Mucosa of descending colon (tissue), 3 donors: ENCODE results near the gene ATAD3A. TPM values are rescaled to one million over a fixed set of nuclear protein-coding genes. Genes with fewer than 3 reads are reported as not detected.

Source experiments
- ATAC-seq: fragments of 200-7000 bp; cut with Tn5 transposase; one replicate; pipeline ENCODE4 v1.9.1; 2020; ENCODE audit warnings: mild to moderate bottlenecking, moderate library complexity
- DNase-seq, 3 donors: peaks; one replicate each; pipeline ENCODE4 v3.0.0-alpha.2; 2020
- H3K36me3 ChIP-seq: fragments of 200-600 bp; one replicate; pipeline ENCODE4 v1.8.0; 2021; ENCODE audit warnings: low read depth, mild to moderate bottlenecking
- H3K4me1 ChIP-seq: fragments of 200-600 bp; one replicate; pipeline ENCODE4 v1.8.0; 2021; ENCODE audit warnings: low read depth, mild to moderate bottlenecking
- H3K4me3 ChIP-seq: fragments of 200-600 bp; one replicate; pipeline ENCODE4 v1.8.0; 2021; ENCODE audit warnings: mild to moderate bottlenecking
- H3K9me3 ChIP-seq: fragments of 200-600 bp; one replicate; pipeline ENCODE4 v1.8.0; 2021; ENCODE audit warnings: mild to moderate bottlenecking
- intact Hi-C, 2 donors: fragments of 100-400 bp; cut with DNase I in 1 of 2; cut with micrococcal nuclease in 1 of 2; formaldehyde crosslinking; loops; one replicate each; pipeline versions ENCODE4 v1.11.0 to v1.11.1; 2022; cut with DNase I, micrococcal nuclease
- total RNA-seq, 3 donors: library from RNA; stranded (reverse); fragmentation: NEBNext Ultra II Directional in 2 of 3; extraction: Animal tissue kit (Norgen Biotek cat#: 25700) in 2 of 3; gene quantifications; one replicate each; pipeline versions ENCODE4 v1.2.1 to v1.2.4, GENCODE V29; 2021 to 2023
- TF ChIP-seq, protein P1 (sequence below): fragments of 200-600 bp; IDR thresholded peaks from one replicate; pipeline ENCODE4 v1.8.0; 2022; ENCODE audit warnings: antibody characterized with exemption, mild to moderate bottlenecking
- donor health status: DM: no; HTN: no; CAD: no; lungs with moderate emphysema.
- donor health status: DM: no; HTN: no; CAD: no.
- donor health status: DM: no; HTN: yes; CAD: no.

Gene ATAD3A
- total RNA-seq, 3 donors from 2014 or later = 18.8 to 35.1 (median 20.8) TPM

DNA sequence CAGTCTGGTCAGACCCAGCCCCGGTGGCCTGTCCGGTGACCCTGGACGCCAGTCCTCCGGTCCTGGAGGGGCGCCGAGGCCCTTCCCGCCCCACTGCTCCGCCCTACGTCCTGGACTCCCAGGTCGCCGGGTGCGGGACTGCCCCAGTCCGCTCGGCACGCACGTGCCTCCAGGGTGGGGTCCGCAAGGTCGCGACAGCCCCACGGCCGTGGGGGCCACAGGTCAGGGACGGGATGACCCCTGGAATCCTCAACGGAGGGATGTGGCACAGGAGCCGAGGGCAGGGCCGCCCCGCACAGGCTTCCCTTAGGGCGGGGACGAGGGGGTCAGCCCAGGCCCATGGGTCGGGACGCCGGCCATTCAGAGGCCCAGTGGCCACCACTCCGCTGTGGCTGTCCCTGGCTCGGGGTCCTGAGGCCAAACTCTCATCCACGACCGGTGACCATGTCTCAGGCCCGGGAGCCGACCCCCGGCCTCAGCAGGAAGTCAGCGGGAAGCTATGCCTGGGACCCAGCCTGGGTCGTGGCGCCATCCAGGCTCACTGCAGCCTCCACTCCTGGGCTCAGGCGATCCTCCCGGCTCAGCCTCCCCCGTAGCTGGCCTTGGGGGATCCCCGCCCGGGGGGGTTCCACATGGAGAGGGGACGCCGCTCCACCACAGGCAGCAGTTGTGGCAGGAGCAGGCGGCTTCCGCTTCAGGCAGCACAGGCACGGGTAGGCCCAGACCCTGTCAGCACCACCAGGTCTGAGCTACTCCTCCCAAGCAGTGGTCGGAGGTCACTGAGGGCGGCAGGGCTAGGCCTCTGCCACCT is 29.1 kb downstream of the ATAD3A start:
- Histone ChIP-seq H3K36me3 (no peaks in the 10 kb centered on the region), H3K4me3 (no peak overlapping the region), H3K9me3 (no peaks in the 10 kb centered on the region), H3K4me1 (peaks cover 10% of the 10 kb centered on the region)
- peak in 1 of 3 donors; percentile 58 for DNase-seq
- intact Hi-C loops = no loop called here
- TF ChIP-seq, protein P1, sequence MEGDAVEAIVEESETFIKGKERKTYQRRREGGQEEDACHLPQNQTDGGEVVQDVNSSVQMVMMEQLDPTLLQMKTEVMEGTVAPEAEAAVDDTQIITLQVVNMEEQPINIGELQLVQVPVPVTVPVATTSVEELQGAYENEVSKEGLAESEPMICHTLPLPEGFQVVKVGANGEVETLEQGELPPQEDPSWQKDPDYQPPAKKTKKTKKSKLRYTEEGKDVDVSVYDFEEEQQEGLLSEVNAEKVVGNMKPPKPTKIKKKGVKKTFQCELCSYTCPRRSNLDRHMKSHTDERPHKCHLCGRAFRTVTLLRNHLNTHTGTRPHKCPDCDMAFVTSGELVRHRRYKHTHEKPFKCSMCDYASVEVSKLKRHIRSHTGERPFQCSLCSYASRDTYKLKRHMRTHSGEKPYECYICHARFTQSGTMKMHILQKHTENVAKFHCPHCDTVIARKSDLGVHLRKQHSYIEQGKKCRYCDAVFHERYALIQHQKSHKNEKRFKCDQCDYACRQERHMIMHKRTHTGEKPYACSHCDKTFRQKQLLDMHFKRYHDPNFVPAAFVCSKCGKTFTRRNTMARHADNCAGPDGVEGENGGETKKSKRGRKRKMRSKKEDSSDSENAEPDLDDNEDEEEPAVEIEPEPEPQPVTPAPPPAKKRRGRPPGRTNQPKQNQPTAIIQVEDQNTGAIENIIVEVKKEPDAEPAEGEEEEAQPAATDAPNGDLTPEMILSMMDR = no peak
- peak; percentile 14 for ATAC-seq

DNA sequence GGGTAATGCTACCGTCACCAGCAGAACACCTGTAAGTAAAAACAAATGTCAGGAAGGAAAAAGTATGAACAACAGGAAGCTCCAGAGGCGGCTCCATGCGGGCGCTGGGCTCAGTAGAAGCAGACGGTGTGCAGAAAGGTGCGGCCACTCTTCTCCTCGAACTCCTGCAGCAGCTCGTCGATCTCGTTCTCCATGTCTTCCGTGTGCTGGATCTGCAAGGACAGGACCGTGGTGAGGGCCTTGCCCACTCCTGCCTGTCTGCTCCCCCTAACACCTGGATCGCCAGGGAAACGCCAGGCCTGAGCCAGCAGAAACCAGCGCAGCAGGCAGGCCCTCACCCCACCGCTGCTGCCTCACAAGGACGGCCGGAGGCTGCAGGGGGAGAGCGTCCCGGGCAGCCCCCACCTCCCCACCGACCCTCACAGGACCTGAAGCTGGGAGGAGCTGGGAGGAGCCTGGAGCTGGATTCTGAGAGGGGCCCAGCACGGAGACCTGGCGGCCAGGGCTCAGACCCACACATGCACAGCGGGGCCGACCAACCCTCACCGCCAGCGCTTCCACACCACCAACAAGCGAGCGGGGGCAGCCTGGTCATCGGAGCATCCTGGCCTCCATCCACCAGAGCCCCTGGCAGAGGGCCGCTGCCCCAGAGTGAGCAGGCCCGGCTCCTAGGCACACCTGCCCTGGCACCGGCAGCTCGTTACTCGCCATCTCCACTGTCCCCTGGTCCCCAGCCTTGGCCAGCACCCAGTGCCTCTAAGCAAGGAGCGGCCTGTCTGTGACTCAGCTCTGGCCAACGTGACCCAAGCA is 30.2 kb downstream of the ATAD3A start:
- ATAC-seq (no peak), DNase-seq (peak in 1 of 3 donors; percentile 49)
- TF ChIP-seq, protein P1 = no peak
- peaks cover 10% of the 10 kb centered on the region for H3K4me1 ChIP-seq
- no peaks in the 10 kb centered on the region for H3K9me3 ChIP-seq
- intact Hi-C loops = no loop called here
- no peaks in the 10 kb centered on the region for H3K36me3 ChIP-seq
- H3K4me3 ChIP-seq = no peak overlapping the region

DNA sequence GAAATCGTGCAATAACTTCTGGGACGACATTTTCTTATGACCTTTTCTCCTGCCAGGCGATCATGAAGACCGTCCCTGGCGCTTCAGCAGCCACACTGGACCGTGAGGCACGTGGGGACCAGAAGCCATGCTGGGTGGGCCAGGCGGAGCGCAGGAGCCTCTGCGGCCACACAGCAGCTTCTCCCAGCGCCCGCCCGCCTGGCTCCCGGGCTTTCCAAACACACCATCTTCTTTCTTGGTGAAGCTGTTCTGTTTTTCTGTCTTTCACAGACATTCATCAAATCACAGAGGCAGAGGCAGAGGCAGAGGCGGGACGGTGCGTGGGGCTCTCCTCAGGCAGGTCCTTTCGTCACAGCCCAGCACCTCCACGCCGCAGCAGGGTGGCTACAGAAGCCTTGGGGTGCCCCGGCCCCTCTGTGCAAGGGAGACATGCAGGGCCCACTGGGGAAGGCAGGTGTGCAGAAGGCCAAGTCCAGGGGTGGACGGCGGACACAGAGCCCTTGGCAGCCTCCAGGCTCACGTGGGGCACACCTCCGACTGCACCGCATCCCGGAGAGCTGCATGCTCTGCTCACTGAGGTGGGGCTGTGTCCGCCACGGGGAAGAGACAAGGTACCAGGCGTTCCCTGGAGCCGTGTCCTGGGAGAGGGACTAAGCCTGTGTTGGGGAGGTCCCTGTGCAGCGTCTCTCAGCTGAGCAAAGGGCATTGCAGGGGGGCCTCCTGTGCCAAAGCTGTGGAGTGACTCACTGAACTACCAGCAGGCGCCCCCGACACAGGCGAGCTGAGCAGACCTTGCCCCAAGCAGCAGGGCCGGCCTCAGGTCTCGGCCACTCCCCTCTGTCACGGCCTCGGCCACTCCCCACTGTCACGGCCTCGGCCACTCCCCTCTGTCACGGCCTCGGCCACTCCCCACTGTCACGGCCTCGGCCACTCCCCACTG is 31.1 kb downstream of the ATAD3A start:
- Histone ChIP-seq H3K9me3 (no peaks in the 10 kb centered on the region), H3K4me3 (no peak overlapping the region), H3K4me1 (peaks cover 10% of the 10 kb centered on the region), H3K36me3 (no peaks in the 10 kb centered on the region)
- TF ChIP-seq, protein P1 = no peak
- DNase-seq (peak in 1 of 3 donors; percentile 51), ATAC-seq (peak; percentile 5)
- intact Hi-C loops = no loop called here

DNA sequence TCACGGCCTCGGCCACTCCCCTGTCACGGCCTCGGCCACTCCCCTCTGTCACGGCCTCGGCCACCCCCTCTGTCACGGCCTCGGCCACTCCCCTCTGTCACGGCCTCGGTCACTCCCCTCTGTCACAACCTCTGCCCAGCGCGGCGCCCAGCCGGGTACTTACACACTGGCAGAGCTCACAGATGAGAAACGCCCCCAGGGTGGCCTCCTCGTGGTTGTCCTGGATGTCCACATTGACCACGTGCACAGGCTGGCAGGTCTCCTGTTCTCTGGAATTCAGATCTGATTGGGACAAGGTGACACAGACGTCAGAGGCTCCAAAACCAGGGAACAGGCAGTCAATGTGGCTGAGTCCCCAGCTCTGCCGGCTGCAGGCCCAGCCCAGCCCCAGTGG is 31.7 kb downstream of the ATAD3A start:
- DNase-seq (no peak), ATAC-seq (no peak)
- H3K4me3 ChIP-seq = no peak overlapping the region
- intact Hi-C loops = no loop called here
- no peaks in the 10 kb centered on the region for H3K36me3 ChIP-seq
- H3K9me3 ChIP-seq = no peaks in the 10 kb centered on the region
- H3K4me1 ChIP-seq = peaks cover 10% of the 10 kb centered on the region
- TF ChIP-seq, protein P1 = no peak

DNA sequence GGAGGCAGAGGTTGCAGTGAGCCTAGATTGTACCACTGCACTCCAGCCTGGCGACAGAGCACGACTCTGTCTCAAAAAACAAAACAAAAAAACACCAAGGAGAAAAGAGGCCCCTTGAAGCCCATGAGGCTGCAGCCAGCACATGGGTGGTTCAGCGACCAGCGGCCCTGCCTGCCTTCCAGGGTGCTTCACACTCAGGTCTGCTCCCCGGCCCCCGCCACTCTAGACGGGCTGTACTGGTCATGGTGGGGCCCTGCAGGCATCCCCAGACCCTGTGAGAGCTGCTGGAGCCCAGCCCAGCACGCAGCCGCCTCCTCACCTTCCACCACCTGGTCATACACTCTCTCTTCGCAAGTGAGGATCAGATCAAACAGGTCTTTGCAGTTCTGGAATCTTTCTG is 32.6 kb downstream of the ATAD3A start:
- H3K4me3 ChIP-seq = no peak overlapping the region
- H3K9me3 ChIP-seq = no peaks in the 10 kb centered on the region
- intact Hi-C loops = no loop called here
- H3K4me1 ChIP-seq = peaks cover 8% of the 10 kb centered on the region
- TF ChIP-seq, protein P1 = no peak
- no peak for DNase-seq
- ATAC-seq = no peak
- no peaks in the 10 kb centered on the region for H3K36me3 ChIP-seq
